Measurements from ENCODE around the gene KIAA0825. TPM values are rescaled to one million over a fixed set of nuclear protein-coding genes. Genes with fewer than 3 reads are reported as not detected.

KIAA0825 gene
- total and polyA plus RNA-seq, 2 experiments from 2014 or later: 1.7 to 1.8 TPM

DNA sequence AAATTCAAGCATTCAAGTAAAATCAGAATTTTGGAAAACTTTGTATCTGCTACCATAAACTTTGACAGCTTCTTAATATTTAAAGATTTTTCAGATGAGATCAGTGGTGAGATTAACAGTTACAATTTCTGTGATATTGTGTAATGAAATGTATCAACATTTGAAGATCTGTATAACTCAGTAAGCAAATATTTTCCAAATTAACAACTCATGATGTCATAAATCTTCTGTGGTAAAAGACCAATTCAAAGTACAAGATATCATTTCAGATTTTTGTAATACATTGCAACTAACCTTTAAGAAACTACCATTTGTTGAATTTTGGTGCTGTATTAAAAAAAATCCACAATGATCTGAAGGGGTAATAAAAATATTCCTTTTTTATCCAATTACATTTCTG lies 352.2 kb downstream of the KIAA0825 start:
- Histone ChIP-seq H3K9me2 (ENCODE audit: insufficient read depth) (no peaks in the 10 kb centered on the region), H3K4me3 (no peak overlapping the region), H3K79me2 (replicated peaks; ENCODE audit: insufficient read depth) (peaks cover 87% of the 10 kb centered on the region), H3K4me1 (ENCODE audit: insufficient read depth) (peaks cover 20% of the 10 kb centered on the region), H3K27me3 (ENCODE audit: insufficient read depth) (no peaks in the 10 kb centered on the region), H3F3A (replicated peaks; ENCODE audit: low read depth) (no peaks in the 10 kb centered on the region), H2AFZ (no peak overlapping the region), H3K27ac (ENCODE audit: low read depth) (no peak overlapping the region), H3K36me3 (ENCODE audit: insufficient read depth) (no peaks in the 10 kb centered on the region), H4K20me1 (replicated peaks; ENCODE audit: insufficient read depth) (peaks cover 6% of the 10 kb centered on the region; the same call in 1 of the 2 replicates), H3K4me2 (no peak overlapping the region)
- DNase-seq (ENCODE audit: low spot score): no peak
- Mint-ChIP-seq H3K4me3 (no peak overlapping the region), H3K9me3 (peaks cover 8% of the 10 kb centered on the region; the same call in 2 of the 3 replicates), H3K27me3 (ENCODE audit: insufficient read depth, low read depth, poor library complexity) (no peaks in the 10 kb centered on the region), H3K27ac (no peak overlapping the region), H3K36me3 (ENCODE audit: low read depth) (peaks cover 18% of the 10 kb centered on the region), H3K4me1 (peaks cover 13% of the 10 kb centered on the region)
- TF ChIP-seq, protein P1, sequence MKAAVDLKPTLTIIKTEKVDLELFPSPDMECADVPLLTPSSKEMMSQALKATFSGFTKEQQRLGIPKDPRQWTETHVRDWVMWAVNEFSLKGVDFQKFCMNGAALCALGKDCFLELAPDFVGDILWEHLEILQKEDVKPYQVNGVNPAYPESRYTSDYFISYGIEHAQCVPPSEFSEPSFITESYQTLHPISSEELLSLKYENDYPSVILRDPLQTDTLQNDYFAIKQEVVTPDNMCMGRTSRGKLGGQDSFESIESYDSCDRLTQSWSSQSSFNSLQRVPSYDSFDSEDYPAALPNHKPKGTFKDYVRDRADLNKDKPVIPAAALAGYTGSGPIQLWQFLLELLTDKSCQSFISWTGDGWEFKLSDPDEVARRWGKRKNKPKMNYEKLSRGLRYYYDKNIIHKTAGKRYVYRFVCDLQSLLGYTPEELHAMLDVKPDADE (IDR thresholded peaks at IDR 0.05): no peak
- TF ChIP-seq, protein P2, sequence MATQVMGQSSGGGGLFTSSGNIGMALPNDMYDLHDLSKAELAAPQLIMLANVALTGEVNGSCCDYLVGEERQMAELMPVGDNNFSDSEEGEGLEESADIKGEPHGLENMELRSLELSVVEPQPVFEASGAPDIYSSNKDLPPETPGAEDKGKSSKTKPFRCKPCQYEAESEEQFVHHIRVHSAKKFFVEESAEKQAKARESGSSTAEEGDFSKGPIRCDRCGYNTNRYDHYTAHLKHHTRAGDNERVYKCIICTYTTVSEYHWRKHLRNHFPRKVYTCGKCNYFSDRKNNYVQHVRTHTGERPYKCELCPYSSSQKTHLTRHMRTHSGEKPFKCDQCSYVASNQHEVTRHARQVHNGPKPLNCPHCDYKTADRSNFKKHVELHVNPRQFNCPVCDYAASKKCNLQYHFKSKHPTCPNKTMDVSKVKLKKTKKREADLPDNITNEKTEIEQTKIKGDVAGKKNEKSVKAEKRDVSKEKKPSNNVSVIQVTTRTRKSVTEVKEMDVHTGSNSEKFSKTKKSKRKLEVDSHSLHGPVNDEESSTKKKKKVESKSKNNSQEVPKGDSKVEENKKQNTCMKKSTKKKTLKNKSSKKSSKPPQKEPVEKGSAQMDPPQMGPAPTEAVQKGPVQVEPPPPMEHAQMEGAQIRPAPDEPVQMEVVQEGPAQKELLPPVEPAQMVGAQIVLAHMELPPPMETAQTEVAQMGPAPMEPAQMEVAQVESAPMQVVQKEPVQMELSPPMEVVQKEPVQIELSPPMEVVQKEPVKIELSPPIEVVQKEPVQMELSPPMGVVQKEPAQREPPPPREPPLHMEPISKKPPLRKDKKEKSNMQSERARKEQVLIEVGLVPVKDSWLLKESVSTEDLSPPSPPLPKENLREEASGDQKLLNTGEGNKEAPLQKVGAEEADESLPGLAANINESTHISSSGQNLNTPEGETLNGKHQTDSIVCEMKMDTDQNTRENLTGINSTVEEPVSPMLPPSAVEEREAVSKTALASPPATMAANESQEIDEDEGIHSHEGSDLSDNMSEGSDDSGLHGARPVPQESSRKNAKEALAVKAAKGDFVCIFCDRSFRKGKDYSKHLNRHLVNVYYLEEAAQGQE (IDR thresholded peaks at IDR 0.05; ENCODE audit: unreplicated experiment): no peak
- TF ChIP-seq ZNF114 (CRISPR knock-in tag; IDR thresholded peaks at IDR 0.05) (no peak), CREB1 (CRISPR knock-in tag; IDR thresholded peaks at IDR 0.05; ENCODE audit: low read depth) (no peak), ZNF462 (CRISPR knock-in tag; IDR thresholded peaks at IDR 0.05) (no peak), POLR2AphosphoS5 (IDR thresholded peaks at IDR 0.05; ENCODE audit: low read depth) (no peak), NANOG (IDR thresholded peaks at IDR 0.05; ENCODE audit: borderline replicate concordance) (no peak), STAT1 (IDR thresholded peaks at IDR 0.05; ENCODE audit: unreplicated experiment) (no peak), EZH2phosphoT487 (IDR thresholded peaks at IDR 0.05; ENCODE audit: unreplicated experiment) (no peak), JUNB (IDR thresholded peaks at IDR 0.05; ENCODE audit: unreplicated experiment) (no peak), ZNF331 (CRISPR knock-in tag; IDR thresholded peaks at IDR 0.05; ENCODE audit: low read depth) (no peak), EZH2 (IDR thresholded peaks at IDR 0.05; ENCODE audit: low read depth, unreplicated experiment) (no peak)
- TF ChIP-seq, protein P3, sequence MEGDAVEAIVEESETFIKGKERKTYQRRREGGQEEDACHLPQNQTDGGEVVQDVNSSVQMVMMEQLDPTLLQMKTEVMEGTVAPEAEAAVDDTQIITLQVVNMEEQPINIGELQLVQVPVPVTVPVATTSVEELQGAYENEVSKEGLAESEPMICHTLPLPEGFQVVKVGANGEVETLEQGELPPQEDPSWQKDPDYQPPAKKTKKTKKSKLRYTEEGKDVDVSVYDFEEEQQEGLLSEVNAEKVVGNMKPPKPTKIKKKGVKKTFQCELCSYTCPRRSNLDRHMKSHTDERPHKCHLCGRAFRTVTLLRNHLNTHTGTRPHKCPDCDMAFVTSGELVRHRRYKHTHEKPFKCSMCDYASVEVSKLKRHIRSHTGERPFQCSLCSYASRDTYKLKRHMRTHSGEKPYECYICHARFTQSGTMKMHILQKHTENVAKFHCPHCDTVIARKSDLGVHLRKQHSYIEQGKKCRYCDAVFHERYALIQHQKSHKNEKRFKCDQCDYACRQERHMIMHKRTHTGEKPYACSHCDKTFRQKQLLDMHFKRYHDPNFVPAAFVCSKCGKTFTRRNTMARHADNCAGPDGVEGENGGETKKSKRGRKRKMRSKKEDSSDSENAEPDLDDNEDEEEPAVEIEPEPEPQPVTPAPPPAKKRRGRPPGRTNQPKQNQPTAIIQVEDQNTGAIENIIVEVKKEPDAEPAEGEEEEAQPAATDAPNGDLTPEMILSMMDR (conservative IDR thresholded peaks at IDR 0.05; ENCODE audit: low read depth in 2 of 2): no peak
- ATAC-seq: no peak

Data from GM23338 (cell line).